ENCODE results near the gene COPB1. TPM values are rescaled to one million over a fixed set of nuclear protein-coding genes. Genes with fewer than 3 reads are reported as not detected.

Gene COPB1
- total and polyA plus RNA-seq, 8 donors: 105 to 153 (median 143) TPM

DNA sequence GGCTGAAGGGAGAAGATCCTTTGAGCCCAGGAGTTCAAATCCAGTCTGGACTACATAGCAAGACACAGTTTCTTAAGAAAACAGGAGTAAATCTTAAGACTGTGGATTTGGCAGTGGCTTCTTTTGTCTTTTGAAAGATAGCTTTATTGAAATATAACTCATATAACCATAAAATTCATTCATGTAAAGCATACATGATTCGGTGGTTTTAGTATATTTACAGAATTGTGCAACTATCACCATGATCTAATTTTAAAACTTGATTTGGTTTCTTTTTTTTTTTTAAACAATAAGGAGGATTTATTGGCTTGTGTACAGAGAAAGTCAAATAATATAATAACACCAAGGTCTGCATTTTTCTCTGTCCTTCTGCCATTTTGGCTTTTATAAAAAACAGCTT, 43.6 kb upstream of the COPB1 start:
- intact Hi-C loops (cut with DNase I): no loop called here
- Histone ChIP-seq H3K9me3 (no peaks in the 10 kb centered on the region), H3K27me3 (no peaks in the 10 kb centered on the region)

GRCh38 chr11:14542324-14542723, 42.7 kb upstream of the COPB1 start:
- ATAC-seq (no peak), DNase-seq (no peak)
- no peak overlapping the region for H3K4me3 ChIP-seq
- intact Hi-C loops (cut with DNase I): no loop called here
- H3K9me3 ChIP-seq: no peaks in the 10 kb centered on the region
- peak overlapping the region in 1 of 2 donors; percentile 68 for H3K27ac ChIP-seq
- no peaks in the 10 kb centered on the region for H3K36me3 ChIP-seq
- TF ChIP-seq CTCF (IDR thresholded peaks at IDR 0.05): no peak
- no peaks in the 10 kb centered on the region for H3K27me3 ChIP-seq
- peaks cover 0 to 78% of the 10 kb centered on the region in 2 donors for H3K4me1 ChIP-seq

More for the DNA sequence above, 43.6 kb upstream of the COPB1 start:
- H3K4me3 ChIP-seq: no peak overlapping the region
- H3K36me3 ChIP-seq: no peaks in the 10 kb centered on the region
- peak overlapping the region in 1 of 2 donors; percentile 68 for H3K27ac ChIP-seq
- no peak for TF ChIP-seq CTCF (IDR thresholded peaks at IDR 0.05)
- peaks cover 0 to 69% of the 10 kb centered on the region in 2 donors for H3K4me1 ChIP-seq
- ATAC-seq (no peak), DNase-seq (no peak)

- Histone ChIP-seq H3K4me1 (peaks cover 0 to 86% of the 10 kb centered on the region in 2 donors), H3K9me3 (no peaks in the 10 kb centered on the region), H3K4me3 (no peak overlapping the region), H3K36me3 (no peaks in the 10 kb centered on the region), H3K27ac (peak overlapping the region; percentile 40 to 68), H3K27me3 (no peaks in the 10 kb centered on the region)
- DNase-seq (peak in 2 of 4 donors; percentile 46 to 60), ATAC-seq (peak; percentile 54)
- no peak for TF ChIP-seq CTCF (IDR thresholded peaks at IDR 0.05)
- intact Hi-C loops (cut with DNase I): no loop called here
Measured at GRCh38 chr11:14541192-14541947, 41.8 kb upstream of the COPB1 start.

- no peaks in the 10 kb centered on the region for H3K27me3 ChIP-seq
- H3K27ac ChIP-seq: peak overlapping the region; percentile 40 to 68
- no peak for TF ChIP-seq CTCF (IDR thresholded peaks at IDR 0.05)
- no peaks in the 10 kb centered on the region for H3K36me3 ChIP-seq
- ATAC-seq (peak; percentile 22), DNase-seq (peak in 1 of 4 donors; percentile 45)
- peaks cover 0 to 78% of the 10 kb centered on the region in 2 donors for H3K4me1 ChIP-seq
- no peak overlapping the region for H3K4me3 ChIP-seq
- intact Hi-C loops (cut with DNase I): loop anchor here in 1 of 2 donors (10.0 kb wide), 2 partner anchors 265 to 365 kb away; no protein-coding TSS in a partner anchor
- H3K9me3 ChIP-seq: no peaks in the 10 kb centered on the region
Measured at GRCh38 chr11:14539982-14540421, 40.4 kb upstream of the COPB1 start.

- Histone ChIP-seq H3K27ac (peak overlapping the region in 1 of 2 donors; percentile 68), H3K36me3 (no peaks in the 10 kb centered on the region), H3K4me3 (no peak overlapping the region), H3K27me3 (no peaks in the 10 kb centered on the region), H3K4me1 (peaks cover 0 to 68% of the 10 kb centered on the region in 2 donors), H3K9me3 (no peaks in the 10 kb centered on the region)
- no peak for TF ChIP-seq CTCF (IDR thresholded peaks at IDR 0.05)
- intact Hi-C loops (cut with DNase I): loop anchor here in 1 of 2 donors (10.0 kb wide), 2 partner anchors 266 to 366 kb away; no protein-coding TSS in a partner anchor
- DNase-seq (no peak), ATAC-seq (no peak)
Measured at GRCh38 chr11:14538926-14539554, 39.4 kb upstream of the COPB1 start.
